ENCODE measurements around the gene MAVS.

Gene MAVS

GRCh38 chr20:3915691-3916090 is 69.1 kb downstream of the MAVS start:
- H3K4me1 ChIP-seq (ENCODE audit: low read depth, poor library complexity, severe bottlenecking) = peaks cover under 1% of the 10 kb centered on the region

GRCh38 chr20:3916364-3916763 is 69.7 kb downstream of the MAVS start:
- Histone ChIP-seq H3K4me2 (no peak overlapping the region), H4K20me1 (ENCODE audit: insufficient read depth) (no peaks in the 10 kb centered on the region), H3K4me3 (IDR thresholded peaks at IDR 0.05; ENCODE audit: insufficient read depth, low read depth, low read length) (no peak overlapping the region), H2AFZ (ENCODE audit: low read depth) (no peak overlapping the region), H3K4me1 (ENCODE audit: low read depth, poor library complexity, severe bottlenecking) (no peaks in the 10 kb centered on the region), H3K79me2 (ENCODE audit: insufficient read depth, low read depth) (no peaks in the 10 kb centered on the region), H3K36me3 (ENCODE audit: insufficient read depth) (no peaks in the 10 kb centered on the region), H3K27me3 (ENCODE audit: insufficient read depth, low read depth) (no peaks in the 10 kb centered on the region), H3K9ac (no peak overlapping the region), H3K27ac (no peak overlapping the region)
- TF ChIP-seq CTCF (conservative IDR thresholded peaks at IDR 0.05; ENCODE audit: low read depth, low read length) = no peak

More at GRCh38 chr20:3915691-3916090, 69.1 kb downstream of the MAVS start:
- Histone ChIP-seq H2AFZ (ENCODE audit: low read depth) (no peak overlapping the region), H3K79me2 (ENCODE audit: insufficient read depth, low read depth) (no peaks in the 10 kb centered on the region; the same call in 1 of the 2 replicates), H3K4me3 (IDR thresholded peaks at IDR 0.05; ENCODE audit: insufficient read depth, low read depth, low read length) (no peak overlapping the region), H3K9ac (no peak overlapping the region), H3K27ac (no peak overlapping the region), H3K27me3 (ENCODE audit: insufficient read depth, low read depth) (no peaks in the 10 kb centered on the region), H3K4me2 (no peak overlapping the region), H3K36me3 (ENCODE audit: insufficient read depth) (no peaks in the 10 kb centered on the region), H4K20me1 (ENCODE audit: insufficient read depth) (no peaks in the 10 kb centered on the region)
- no peak for TF ChIP-seq CTCF (conservative IDR thresholded peaks at IDR 0.05; ENCODE audit: low read depth, low read length)

- Histone ChIP-seq H4K20me1 (ENCODE audit: insufficient read depth) (no peaks in the 10 kb centered on the region), H3K4me3 (IDR thresholded peaks at IDR 0.05; ENCODE audit: insufficient read depth, low read depth, low read length) (no peak overlapping the region), H3K4me1 (ENCODE audit: low read depth, poor library complexity, severe bottlenecking) (no peaks in the 10 kb centered on the region), H3K9ac (no peak overlapping the region), H3K4me2 (no peak overlapping the region), H3K27ac (no peak overlapping the region), H2AFZ (ENCODE audit: low read depth) (no peak overlapping the region), H3K27me3 (ENCODE audit: insufficient read depth, low read depth) (no peaks in the 10 kb centered on the region), H3K79me2 (ENCODE audit: insufficient read depth, low read depth) (no peaks in the 10 kb centered on the region), H3K36me3 (ENCODE audit: insufficient read depth) (no peaks in the 10 kb centered on the region)
- no peak for TF ChIP-seq CTCF (conservative IDR thresholded peaks at IDR 0.05; ENCODE audit: low read depth, low read length)
These were observed 72.7 kb downstream of the MAVS start for GRCh38 chr20:3919352-3919751.

- no peaks in the 10 kb centered on the region for H3K27me3 ChIP-seq (ENCODE audit: insufficient read depth, low read depth)
These were observed 75.8 kb downstream of the MAVS start for GRCh38 chr20:3922223-3922982.

More at GRCh38 chr20:3922223-3922982, 75.8 kb downstream of the MAVS start:
- no peak overlapping the region for H2AFZ ChIP-seq (ENCODE audit: low read depth)
- H3K4me3 ChIP-seq (IDR thresholded peaks at IDR 0.05; ENCODE audit: insufficient read depth, low read depth, low read length) = no peak overlapping the region
- H4K20me1 ChIP-seq (ENCODE audit: insufficient read depth) = no peaks in the 10 kb centered on the region
- no peak overlapping the region for H3K9ac ChIP-seq
- H3K4me2 ChIP-seq = no peak overlapping the region
- H3K36me3 ChIP-seq (ENCODE audit: insufficient read depth) = no peaks in the 10 kb centered on the region
- H3K79me2 ChIP-seq (ENCODE audit: insufficient read depth, low read depth) = no peaks in the 10 kb centered on the region
- H3K27ac ChIP-seq = no peak overlapping the region
- no peaks in the 10 kb centered on the region for H3K4me1 ChIP-seq (ENCODE audit: low read depth, poor library complexity, severe bottlenecking)
- no peak for TF ChIP-seq CTCF (conservative IDR thresholded peaks at IDR 0.05; ENCODE audit: low read depth, low read length)

All from KMS-11 (cell line).